GM18526 (cell line): ENCODE data around the gene PGBD1.
A peak's percentile ranks its signal among the peaks of the same experiment; 100 is the strongest.

ENCODE experiments used
- POLR2A ChIP-seq: IDR thresholded peaks from 3 replicates; pipeline ENCODE4 v1.6.1; 2011; ENCODE audit not compliant: insufficient read length; ENCODE audit errors: extremely low read depth

Gene PGBD1

DNA sequence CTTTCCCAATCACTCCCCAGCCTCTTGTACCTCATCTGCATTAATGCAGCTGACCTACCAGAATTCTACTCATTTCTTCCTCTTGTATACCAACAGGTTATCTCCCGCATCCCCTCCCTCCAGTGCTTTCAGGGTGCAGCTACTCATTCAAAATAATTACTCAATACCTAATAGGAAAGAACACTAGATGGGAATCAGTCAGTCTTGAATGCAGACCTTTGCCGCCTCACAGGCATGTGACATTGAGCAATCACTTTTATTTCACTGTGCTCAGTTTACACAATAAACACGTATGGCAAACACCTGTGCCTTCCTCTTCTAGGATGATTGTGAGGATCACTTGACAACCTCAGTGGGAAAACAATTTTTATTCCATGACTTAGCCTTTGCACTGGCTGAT is 41.3 kb downstream of the PGBD1 start:
- TF ChIP-seq POLR2A: no peak

DNA sequence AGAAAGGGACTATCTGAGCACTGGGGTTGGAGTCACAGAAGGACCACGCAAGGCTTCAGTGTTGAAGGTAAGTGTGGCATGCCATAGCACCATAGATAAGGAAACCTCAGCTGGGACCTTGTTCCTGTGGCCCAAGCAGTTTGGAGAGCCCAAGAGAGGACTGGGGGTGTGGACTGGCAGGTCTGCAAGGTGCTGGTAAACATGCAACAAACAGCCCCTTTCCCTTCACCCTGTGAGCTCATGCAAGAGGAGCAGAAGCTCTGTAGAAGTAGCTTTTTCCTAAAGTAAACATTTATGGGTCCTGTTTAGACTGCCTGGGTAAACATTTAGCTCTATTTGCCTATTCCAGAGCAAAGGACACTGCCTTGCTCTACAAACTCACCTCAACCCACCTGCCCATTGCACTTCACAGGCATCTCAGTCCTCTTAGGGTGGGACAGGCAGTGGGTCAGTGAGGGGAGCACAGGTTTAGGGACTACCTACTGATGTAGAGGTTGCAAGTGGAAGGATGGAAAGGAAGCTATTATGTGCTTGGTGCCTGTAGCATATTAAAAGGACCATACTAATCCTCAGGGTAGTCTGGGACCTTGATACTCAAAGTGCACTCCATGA is 42.5 kb downstream of the PGBD1 start:
- TF ChIP-seq POLR2A: no peak

DNA sequence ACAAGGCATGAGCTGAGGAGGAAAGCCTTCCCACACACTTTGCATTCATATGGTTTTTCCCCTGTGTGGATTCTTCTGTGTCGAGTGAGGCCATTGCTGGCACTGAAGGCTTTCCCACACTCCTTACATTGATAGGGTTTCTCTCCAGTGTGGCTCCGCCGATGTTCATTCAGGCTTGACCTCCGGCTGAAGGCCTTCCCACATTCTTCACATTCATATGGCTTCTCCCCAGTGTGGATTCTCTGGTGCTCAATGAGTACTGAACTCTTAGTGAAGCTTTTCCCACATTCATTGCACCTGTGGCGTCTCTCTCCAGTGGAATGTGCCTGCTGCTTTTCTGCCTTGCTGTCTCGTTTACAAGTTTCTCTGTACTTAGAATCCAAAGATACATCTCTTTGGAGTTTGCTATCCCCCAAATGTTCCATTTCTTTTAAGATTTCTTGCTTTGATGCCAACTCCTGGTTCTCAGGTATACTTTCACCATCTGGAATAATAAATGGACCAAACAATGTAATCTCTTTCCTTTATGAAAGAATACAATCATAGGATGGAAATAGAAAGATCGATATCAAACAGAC is 45.1 kb downstream of the PGBD1 start:
- no peak for TF ChIP-seq POLR2A

DNA sequence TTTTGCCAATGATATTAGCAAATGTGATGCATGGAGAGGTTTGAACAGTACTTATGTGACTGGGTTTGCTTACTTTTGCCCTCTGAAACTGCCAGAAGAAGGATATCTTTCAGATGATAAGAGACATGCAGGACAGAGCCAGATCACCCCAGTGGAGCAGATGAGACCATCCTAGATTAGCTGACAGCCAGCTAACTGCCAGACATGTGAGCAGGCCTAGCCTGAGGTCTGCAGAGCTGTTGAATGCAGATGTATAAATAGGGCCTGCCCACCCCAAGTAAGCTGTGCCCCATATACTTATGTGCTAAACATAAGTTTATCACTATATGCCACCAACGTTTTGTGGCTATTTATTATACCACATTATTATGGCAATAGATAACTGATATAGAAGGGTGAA is 48.7 kb downstream of the PGBD1 start:
- TF ChIP-seq POLR2A: no peak

DNA sequence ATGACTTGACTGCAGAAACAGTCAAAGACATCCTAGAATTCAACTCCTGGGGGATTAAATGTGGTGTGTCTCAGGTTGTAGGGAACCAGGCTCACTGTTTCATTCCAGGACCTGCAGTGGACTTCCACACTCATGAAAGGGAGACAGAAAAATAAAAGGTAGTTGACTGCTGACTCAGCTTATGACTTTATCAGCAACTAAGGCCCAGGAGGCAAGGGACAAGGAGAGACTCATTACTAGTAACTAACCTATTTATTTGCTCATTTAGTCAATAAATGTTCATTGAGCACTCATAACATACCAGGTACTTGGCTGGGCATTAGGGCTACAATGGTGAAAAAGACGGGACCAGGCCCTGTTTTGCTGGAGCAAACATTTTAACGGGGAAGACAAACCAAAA is 51.7 kb downstream of the PGBD1 start:
- TF ChIP-seq POLR2A: no peak

DNA sequence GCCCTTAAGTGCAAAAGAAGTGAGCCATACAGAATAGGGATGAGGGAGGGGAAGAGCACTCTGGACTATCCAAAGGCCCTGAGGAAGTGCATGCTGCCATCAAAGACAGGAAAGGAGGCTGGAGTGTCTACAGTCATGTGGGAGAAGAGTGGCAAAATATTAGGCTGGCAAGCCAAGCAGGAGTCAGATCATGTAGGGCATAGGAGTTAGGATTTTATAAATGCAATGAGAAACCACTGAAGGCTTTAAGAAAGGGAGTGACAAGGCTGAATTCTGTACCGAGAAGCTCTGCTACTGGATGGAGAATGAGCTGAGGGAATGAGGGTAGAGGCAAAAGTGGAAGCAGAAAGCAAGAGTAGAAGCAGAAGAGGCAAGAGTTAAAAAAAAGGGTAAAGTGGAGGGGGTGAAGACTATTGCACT is 52.2 kb downstream of the PGBD1 start:
- no peak for TF ChIP-seq POLR2A

DNA sequence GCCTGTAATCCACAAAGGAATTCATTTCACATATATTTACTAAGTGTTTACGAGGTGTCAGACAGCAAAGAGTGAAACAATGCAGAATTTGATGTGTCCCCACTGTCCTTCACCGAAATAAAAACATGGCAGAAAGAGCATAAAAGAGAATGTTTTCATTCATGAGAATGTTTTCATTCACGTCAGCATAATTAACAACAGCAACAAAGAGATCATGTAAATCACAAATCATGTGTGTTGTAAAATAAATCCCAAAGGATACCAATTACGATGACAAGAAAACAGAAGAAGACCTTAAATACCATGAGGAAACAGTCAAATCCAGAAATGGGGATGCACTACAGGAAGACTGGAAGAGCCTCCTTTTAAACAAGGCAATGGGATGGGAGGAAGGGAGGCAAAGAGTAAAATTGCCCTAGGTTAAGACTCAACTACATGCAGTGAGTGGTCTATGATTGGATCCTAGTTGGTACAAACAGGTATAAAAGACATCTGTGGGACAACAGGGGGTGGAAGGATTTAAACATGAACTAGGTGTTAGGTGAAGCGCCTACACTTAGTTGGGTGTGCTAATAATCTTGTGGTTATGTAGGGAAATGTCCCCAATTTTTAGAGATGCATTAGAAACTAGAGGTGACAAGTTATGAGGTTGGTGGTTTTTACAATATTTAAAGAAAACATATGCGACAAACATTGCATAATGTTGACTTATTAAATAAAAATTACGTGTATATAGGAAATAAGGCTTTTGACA is 53.1 kb downstream of the PGBD1 start:
- TF ChIP-seq POLR2A: no peak

- TF ChIP-seq POLR2A: no peak
Observed at GRCh38 chr6:28335040-28335563, 53.7 kb downstream of the PGBD1 start.

DNA sequence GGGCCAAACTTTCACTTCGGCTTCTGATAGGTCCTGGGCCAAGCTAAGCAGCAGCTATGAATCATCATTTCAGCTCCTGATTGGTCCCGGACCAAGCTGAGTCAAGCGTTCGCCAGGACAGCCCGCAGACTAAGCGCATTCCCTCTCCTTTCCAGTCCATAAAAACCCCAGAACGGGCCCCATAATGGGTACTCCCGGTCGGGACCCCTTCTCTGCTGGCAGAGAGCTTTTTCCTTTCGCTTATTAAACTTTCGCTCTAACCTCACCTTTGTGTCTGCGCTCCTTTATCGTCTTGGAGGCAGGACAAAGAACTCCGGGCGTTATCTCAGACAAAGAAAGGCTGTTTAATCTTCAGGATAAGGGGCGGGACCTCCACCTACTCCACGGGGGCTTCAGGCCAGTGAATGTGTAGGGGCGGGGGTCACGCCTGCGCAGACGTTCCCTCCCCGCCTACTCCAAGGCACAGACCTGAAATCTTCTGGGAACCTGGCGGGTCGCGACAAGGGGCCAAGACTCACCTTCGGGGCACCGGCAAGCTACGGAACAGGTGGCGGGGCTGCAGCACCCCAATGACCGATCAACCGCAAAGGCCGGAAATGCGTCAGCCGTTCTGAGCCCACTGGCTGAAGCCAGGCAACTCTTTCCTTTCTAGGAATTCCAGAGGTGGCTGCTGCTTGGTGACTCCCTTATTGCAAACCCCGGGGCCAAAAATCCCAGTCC is 54.4 kb downstream of the PGBD1 start, which contains the start of gene ZSCAN31:
TSS of gene ZSCAN31 (minus strand) at position 585 of the 720 bp plus-strand sequence. CDS start 6,465 bp downstream, outside the sequence.
- peak; percentile 48 for TF ChIP-seq POLR2A

- TF ChIP-seq POLR2A: no peak
Observed at GRCh38 chr6:28336284-28337120, 55.1 kb downstream of the PGBD1 start.

GRCh38 chr6:28337121-28337520 is 55.7 kb downstream of the PGBD1 start:
- no peak for TF ChIP-seq POLR2A

DNA sequence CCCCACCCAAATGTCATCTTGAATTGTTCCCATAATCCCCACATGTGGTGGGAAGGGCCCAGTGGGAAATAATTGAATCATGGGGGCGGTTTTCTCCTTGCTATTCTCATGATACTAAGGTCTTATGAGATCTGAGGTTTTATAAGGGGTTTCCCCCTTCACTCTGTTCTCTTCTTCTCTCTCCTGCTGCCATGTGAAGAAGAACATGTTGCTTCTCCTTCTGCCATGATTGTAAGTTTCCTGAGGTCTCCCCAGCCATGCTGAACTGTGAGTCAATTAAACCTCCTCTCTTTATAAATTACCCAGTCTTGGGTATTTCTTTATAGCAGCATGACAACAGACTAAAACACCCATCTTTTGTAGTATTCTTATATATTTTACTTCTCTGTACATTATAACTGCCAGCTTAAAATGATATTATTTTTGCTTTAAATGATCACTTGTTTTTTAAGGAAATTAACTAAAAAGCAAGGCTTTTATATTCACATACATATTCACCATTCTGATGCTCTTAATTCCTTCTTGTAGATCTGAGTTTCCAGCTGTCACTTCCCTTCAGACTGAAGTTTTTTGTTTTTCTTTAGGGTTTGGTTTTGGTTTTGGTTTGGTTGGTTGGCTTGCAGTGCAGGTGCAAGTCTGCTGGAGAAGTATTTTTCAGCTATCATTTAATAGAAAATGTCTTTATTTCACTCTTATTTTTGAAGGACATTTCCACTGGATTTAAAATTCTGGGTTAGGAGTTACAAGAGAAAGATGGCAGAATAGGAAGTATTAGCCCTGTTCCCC is 59.1 kb downstream of the PGBD1 start:
- no peak for TF ChIP-seq POLR2A

GRCh38 chr6:28343898-28344677 is 62.7 kb downstream of the PGBD1 start:
- TF ChIP-seq POLR2A: no peak
